Tibial artery (tissue), 4 donors: ENCODE results near the gene DCTN1.

Experiments
- DNase-seq, 2 donors: peaks; one replicate each; pipeline ENCODE4 v3.0.0-alpha.2; 2019
- H3K27ac ChIP-seq, 2 donors: fragments of 200-600 bp; sonication (generic) in 1 of 2; 1 replicate in 1 of 2; 2 replicates in 1 of 2; pipeline ENCODE4 v1.5.1; 2018 to 2019; ENCODE audit warnings: mild to moderate bottlenecking in 1 of 2
- H3K27me3 ChIP-seq, 2 donors: fragments of 200-600 bp; sonication (generic) in 1 of 2; one replicate each; pipeline versions ENCODE4 v1.5.1 to v1.6.0; 2016 to 2019
- H3K36me3 ChIP-seq, 3 donors: fragments of 200-600 bp; sonication (generic) in 2 of 3; one replicate each; pipeline ENCODE4 v1.5.1; 2016 to 2019; ENCODE audit warnings: mild to moderate bottlenecking in 2 of 3
- H3K4me1 ChIP-seq, 4 donors: fragments of 200-600 bp; sonication (generic) in 2 of 4; 1 replicate in 3 of 4; 2 replicates in 1 of 4; pipeline ENCODE4 v1.5.1; 2016 to 2019
- H3K4me3 ChIP-seq, 2 donors: fragments of 200-600 bp; sonication (generic) in 1 of 2; 1 replicate in 1 of 2; 2 replicates in 1 of 2; pipeline ENCODE4 v1.5.1; 2018 to 2019; ENCODE audit warnings: mild to moderate bottlenecking in 2 of 2
- H3K9me3 ChIP-seq, 3 donors: fragments of 200-600 bp; sonication (generic) in 1 of 3; one replicate each; pipeline ENCODE4 v1.5.1; 2016 to 2019
- CTCF ChIP-seq, 2 experiments: fragments of 200-600 bp in 1 of 2; fragments of 450-650 bp in 1 of 2; IDR thresholded peaks; one replicate each; pipeline ENCODE4 v1.5.1; 2017 to 2019; ENCODE audit warnings: antibody characterized with exemption in 2 of 2, mild to moderate bottlenecking in 1 of 2, moderate library complexity in 1 of 2
- intact Hi-C: fragments of 100-400 bp; cut with DNase I; formaldehyde crosslinking; loops from one replicate; pipeline ENCODE4 v1.15.0; 2023; ENCODE audit warnings: low total_unique reads

The DCTN1 gene

DNA sequence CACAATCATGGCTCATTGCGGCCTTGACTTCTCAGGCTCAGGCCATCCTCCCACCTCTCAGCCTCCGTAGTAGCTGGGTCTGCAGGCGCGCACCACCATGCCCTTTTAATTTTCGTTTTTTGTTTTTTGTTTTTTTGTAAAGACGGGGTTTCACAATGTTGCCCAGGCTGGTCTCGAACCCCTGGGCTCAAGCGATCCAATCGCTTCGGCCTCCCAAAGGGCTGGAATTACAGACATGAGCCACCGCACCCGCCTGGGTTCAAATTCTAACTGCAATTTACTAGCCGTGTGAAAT lies 12.3 kb upstream of the DCTN1 start:
- Histone ChIP-seq H3K36me3 (no peaks in the 10 kb centered on the region), H3K4me3 (peak overlapping the region; percentile 97 to 98), H3K9me3 (no peaks in the 10 kb centered on the region), H3K27me3 (no peaks in the 10 kb centered on the region), H3K27ac (peak overlapping the region in 1 of 2 donors; percentile 96), H3K4me1 (peaks cover 8 to 39% (median 29%) of the 10 kb centered on the region in 4 donors)
- TF ChIP-seq CTCF (IDR thresholded peaks at IDR 0.05), result no peak
- intact Hi-C loops, result no loop called here
- DNase-seq, result no peak

DNA sequence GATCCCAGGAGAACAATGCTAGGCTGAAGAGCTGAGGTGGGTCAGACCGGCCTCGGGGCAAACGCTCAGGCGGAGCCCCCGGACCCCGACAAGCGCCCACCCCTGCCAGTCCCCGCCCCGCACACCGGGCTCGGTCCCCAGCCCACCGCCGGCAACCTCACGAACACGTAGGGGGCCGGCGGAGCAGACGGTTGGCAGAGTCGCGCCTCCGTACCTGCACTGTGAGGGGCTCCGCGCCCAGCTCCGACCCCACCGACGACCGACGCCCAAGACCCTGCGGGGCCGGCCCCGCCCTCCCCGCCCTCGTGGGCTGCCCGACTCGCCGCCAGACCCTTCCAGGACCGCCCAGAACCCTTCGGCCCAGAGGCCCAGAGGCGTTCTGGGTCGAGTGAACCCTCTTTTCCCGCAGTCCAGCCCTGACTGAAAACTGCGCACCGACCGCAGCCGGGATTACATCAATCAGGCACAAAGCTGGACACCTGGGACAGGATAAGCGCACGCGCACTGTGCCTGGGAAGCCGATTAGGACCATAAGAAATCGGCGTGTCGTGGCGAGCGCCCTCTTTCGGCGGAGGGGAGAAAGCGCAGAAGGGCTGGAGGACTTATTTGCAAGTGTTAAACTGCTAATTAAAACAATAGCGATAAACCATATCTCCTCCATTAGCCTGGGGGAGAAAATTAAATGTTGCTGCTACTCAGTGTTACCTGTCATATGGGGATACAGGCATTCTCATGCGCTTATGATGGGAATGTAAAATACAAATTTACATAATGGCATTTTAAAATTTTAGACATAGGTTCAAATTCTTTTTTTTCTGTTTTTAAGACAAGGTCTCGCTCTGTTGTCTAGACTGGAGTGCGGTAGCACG lies 11.7 kb upstream of the DCTN1 start:
- DNase-seq, result peak; percentile 91 to 95
- H3K4me1 ChIP-seq, result peaks cover 8 to 45% (median 32%) of the 10 kb centered on the region in 4 donors
- TF ChIP-seq CTCF (IDR thresholded peaks at IDR 0.05), result peak; percentile 93 to 98
- no peaks in the 10 kb centered on the region for H3K27me3 ChIP-seq
- H3K4me3 ChIP-seq, result peak overlapping the region; percentile 97 to 98
- intact Hi-C loops, result no loop called here
- H3K27ac ChIP-seq, result peak overlapping the region; percentile 96
- no peaks in the 10 kb centered on the region for H3K36me3 ChIP-seq
- no peaks in the 10 kb centered on the region for H3K9me3 ChIP-seq

DNA sequence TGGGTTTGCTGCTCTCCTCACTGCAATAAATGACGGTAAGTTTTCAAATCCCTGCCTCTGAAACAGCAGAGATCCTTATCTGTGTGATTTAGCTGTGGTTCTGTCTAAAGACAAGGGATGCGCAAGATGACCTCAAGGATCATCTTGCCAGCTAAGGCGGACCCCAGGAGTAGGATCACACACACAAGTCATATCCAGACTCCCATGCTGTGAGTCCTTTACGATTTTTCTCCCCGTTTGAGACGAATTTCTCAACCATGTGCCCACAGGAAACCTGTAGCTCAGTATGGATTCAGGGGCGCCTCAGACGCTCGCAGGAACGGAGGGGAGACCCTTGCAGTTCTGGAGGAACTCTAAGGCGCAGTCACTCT lies 11.1 kb upstream of the DCTN1 start:
- H3K27ac ChIP-seq, result peak overlapping the region; percentile 96
- peaks cover 8 to 50% (median 32%) of the 10 kb centered on the region in 4 donors for H3K4me1 ChIP-seq
- no peak for TF ChIP-seq CTCF (IDR thresholded peaks at IDR 0.05)
- H3K4me3 ChIP-seq, result peak overlapping the region; percentile 97 to 98
- intact Hi-C loops, result no loop called here
- no peaks in the 10 kb centered on the region for H3K27me3 ChIP-seq
- DNase-seq, result no peak
- no peaks in the 10 kb centered on the region for H3K9me3 ChIP-seq
- no peaks in the 10 kb centered on the region for H3K36me3 ChIP-seq

DNA sequence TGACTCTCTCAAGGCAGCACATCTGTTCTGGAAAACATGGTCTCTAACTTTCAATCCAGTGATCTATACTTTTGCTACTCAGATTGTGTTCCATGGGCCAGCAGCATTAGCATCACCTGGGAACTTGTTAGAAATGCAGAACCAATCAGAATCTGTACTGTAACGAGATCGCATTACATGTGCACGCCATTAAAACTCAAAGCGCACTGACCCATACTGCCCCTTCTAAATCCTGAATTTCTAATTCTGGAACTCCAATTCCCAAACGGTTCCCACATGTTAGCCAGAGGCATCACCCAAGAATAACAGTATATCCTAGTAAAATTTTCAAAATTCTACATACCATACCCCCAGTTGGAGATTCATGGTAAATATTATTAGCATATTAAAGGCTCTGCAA lies 10.5 kb upstream of the DCTN1 start:
- intact Hi-C loops, result no loop called here
- DNase-seq, result no peak
- Histone ChIP-seq H3K36me3 (no peaks in the 10 kb centered on the region), H3K27me3 (no peaks in the 10 kb centered on the region), H3K4me1 (peaks cover 8 to 55% (median 32%) of the 10 kb centered on the region in 4 donors), H3K9me3 (no peaks in the 10 kb centered on the region), H3K27ac (peak overlapping the region; percentile 96), H3K4me3 (peak overlapping the region; percentile 97 to 98)
- no peak for TF ChIP-seq CTCF (IDR thresholded peaks at IDR 0.05)

DNA sequence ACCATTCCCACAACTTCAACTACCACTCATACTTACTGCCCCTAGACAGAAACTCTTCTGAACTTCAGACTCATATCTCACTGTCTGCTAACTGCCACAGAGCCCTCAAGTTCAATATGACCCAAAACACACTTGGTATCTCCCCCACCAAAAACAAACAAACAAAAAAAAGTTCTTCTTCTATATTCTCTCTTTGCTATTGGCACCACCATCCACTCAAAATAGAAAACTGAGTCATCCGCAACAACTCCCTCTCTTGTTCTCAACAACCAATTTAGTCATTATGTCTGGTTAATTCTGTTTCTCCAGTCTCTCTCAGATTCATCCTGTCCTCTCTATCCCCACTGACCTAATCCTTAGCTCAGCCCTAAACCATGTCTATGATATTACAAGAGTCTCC lies 7.2 kb upstream of the DCTN1 start:
- intact Hi-C loops, result no loop called here
- Histone ChIP-seq H3K27ac (peak overlapping the region; percentile 23 to 26), H3K36me3 (no peaks in the 10 kb centered on the region), H3K4me3 (no peak overlapping the region), H3K4me1 (peaks cover 14 to 82% (median 55%) of the 10 kb centered on the region in 4 donors), H3K9me3 (no peaks in the 10 kb centered on the region), H3K27me3 (no peaks in the 10 kb centered on the region)
- no peak for DNase-seq
- TF ChIP-seq CTCF (IDR thresholded peaks at IDR 0.05), result no peak
